GM23248 (cell line): ENCODE data around the gene DNMT3B.

Experiments
- EZH2 ChIP-seq: fragments of 200-600 bp; sonication (generic); IDR thresholded peaks from 2 replicates; pipeline ENCODE4 v1.6.1; 2018; ENCODE audit warnings: antibody characterized with exemption, mild to moderate bottlenecking; ENCODE audit not compliant: insufficient read depth, poor library complexity, severe bottlenecking
- EZH2phosphoT487 ChIP-seq: fragments of 200-600 bp; sonication (generic); IDR thresholded peaks from 2 replicates; pipeline ENCODE4 v1.6.1; 2018; ENCODE audit warnings: antibody characterized with exemption, moderate library complexity, mild to moderate bottlenecking, low read depth; ENCODE audit not compliant: insufficient read depth

GRCh38 chr20:32737371-32738223 is 24.6 kb upstream of the DNMT3B start:
- TF ChIP-seq EZH2 (no peak), EZH2phosphoT487 (no peak)
